ENCODE results near the gene LACTB.

The LACTB gene

DNA sequence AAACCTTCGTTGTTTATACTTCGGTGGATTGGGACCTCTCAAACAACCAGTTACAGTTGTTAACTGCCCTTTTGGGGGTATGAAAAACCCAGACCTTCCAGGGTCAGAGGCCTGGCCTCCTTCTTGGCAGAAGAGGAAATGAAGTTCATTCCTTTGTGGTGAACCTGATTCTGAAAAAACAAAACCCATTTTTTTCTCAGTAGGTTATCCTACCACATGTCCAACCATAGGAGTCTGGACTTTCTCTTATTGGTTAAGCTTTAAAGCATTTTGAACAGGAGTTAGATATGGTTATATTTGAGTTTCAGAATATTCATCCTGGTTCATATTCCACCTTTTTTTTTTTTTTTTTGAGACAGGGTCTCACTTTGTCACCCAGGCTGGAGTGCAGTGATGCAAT is 7.2 kb upstream of the LACTB start:
- Histone ChIP-seq H2BK15ac (ENCODE audit: low read length) (no peak overlapping the region), H3K23ac (ENCODE audit: low read depth, low read length, poor library complexity) (no peak overlapping the region), H2BK120ac (ENCODE audit: low read depth, low read length) (no peak overlapping the region), H3K27me3 (ENCODE audit: control insufficient read depth in 3 of 3, insufficient read depth in 3 of 3, low read depth in 1 of 3, low read length in 3 of 3) (peaks cover 0 to 9% (median 0%) of the 10 kb centered on the region in 3 experiments), H4K91ac (ENCODE audit: low read depth, low read length, poor library complexity) (no peak overlapping the region), H3K4me3 (ENCODE audit: low read length in 2 of 2) (no peak overlapping the region), H3K4me2 (ENCODE audit: insufficient read depth, low read length, poor library complexity, severe bottlenecking) (no peak overlapping the region), H3K4me1 (ENCODE audit: control insufficient read depth in 2 of 2, insufficient read depth in 1 of 2, low read depth in 1 of 2, low read length in 2 of 2) (peaks cover 0 to 3% of the 10 kb centered on the region in 2 donors), H3K79me1 (ENCODE audit: low read depth, low read length) (no peaks in the 10 kb centered on the region), H2AK5ac (ENCODE audit: low read depth, low read length) (no peak overlapping the region), H3K18ac (ENCODE audit: low read length) (no peak overlapping the region), H3K9ac (ENCODE audit: low read depth, low read length, poor library complexity) (no peak overlapping the region), H3K14ac (ENCODE audit: low read length) (no peak overlapping the region), H3K4ac (ENCODE audit: low read length) (no peak overlapping the region), H3K36me3 (replicated peaks in 1 of 2; ENCODE audit: control insufficient read depth in 2 of 2, insufficient read depth in 2 of 2, low read length in 2 of 2) (no peaks in the 10 kb centered on the region), H3K9me3 (replicated peaks in 1 of 2; ENCODE audit: control insufficient read depth in 2 of 2, insufficient read depth in 1 of 2, low read depth in 1 of 2, low read length in 2 of 2) (peaks cover 0 to 1% of the 10 kb centered on the region in 2 donors), H3K27ac (replicated peaks; ENCODE audit: low read length) (no peak overlapping the region), H4K8ac (ENCODE audit: low read depth, low read length) (no peak overlapping the region), H2AFZ (ENCODE audit: low read length) (no peak overlapping the region), H2BK5ac (ENCODE audit: low read length) (no peak overlapping the region), H2BK12ac (ENCODE audit: low read length) (no peak overlapping the region)
- no peak for DNase-seq (ENCODE audit: low spot score)
- WGBS, 2 donors (ENCODE audit: extremely low coverage in 2 of 2, insufficient read length in 2 of 2, insufficient replicate concordance in 1 of 2), result no CpG with 5 or more reads among the region's 2 CpGs

DNA sequence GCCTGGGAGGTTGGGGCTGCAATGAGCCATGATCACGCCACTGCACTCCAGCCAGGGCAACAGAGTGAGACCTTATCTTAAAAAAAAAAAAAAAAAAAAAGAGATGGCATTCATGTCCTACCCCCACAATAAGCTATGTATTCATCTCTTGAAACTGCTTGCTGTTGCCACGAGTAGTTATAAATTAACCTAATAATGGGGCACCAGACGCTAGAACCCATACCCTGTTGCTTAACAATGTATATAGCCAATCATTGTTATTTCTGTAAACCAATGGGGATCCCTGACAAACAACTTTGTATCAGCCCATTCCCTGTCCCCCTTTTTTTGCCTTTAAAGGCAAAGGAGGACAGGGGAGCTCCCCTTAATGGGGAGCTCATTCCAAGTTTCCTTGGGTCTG is 2.8 kb upstream of the LACTB start:
- H3K9ac ChIP-seq (ENCODE audit: low read depth, low read length, poor library complexity), result no peak overlapping the region
- H4K8ac ChIP-seq (ENCODE audit: low read depth, low read length), result no peak overlapping the region
- H2AFZ ChIP-seq (ENCODE audit: low read length), result no peak overlapping the region
- no peak overlapping the region for H2AK5ac ChIP-seq (ENCODE audit: low read depth, low read length)
- H3K14ac ChIP-seq (ENCODE audit: low read length), result no peak overlapping the region
- no peak overlapping the region for H2BK5ac ChIP-seq (ENCODE audit: low read length)
- DNase-seq (ENCODE audit: low spot score), result no peak
- H3K36me3 ChIP-seq (replicated peaks in 1 of 2; ENCODE audit: control insufficient read depth in 2 of 2, insufficient read depth in 2 of 2, low read length in 2 of 2), result no peaks in the 10 kb centered on the region
- no CpG with 5 or more reads among the region's 3 CpGs for WGBS, 2 donors (ENCODE audit: extremely low coverage in 2 of 2, insufficient read length in 2 of 2, insufficient replicate concordance in 1 of 2)
- no peak overlapping the region for H3K18ac ChIP-seq (ENCODE audit: low read length)
- no peak overlapping the region for H3K23ac ChIP-seq (ENCODE audit: low read depth, low read length, poor library complexity)
- no peaks in the 10 kb centered on the region for H3K27me3 ChIP-seq (ENCODE audit: control insufficient read depth in 3 of 3, insufficient read depth in 3 of 3, low read depth in 1 of 3, low read length in 3 of 3)
- no peak overlapping the region for H2BK15ac ChIP-seq (ENCODE audit: low read length)
- no peak overlapping the region for H4K91ac ChIP-seq (ENCODE audit: low read depth, low read length, poor library complexity)
- no peak overlapping the region for H2BK12ac ChIP-seq (ENCODE audit: low read length)
- no peak overlapping the region for H3K4ac ChIP-seq (ENCODE audit: low read length)
- peaks cover 2 to 5% of the 10 kb centered on the region in 2 donors for H3K4me1 ChIP-seq (ENCODE audit: control insufficient read depth in 2 of 2, insufficient read depth in 1 of 2, low read depth in 1 of 2, low read length in 2 of 2)
- no peak overlapping the region for H3K4me3 ChIP-seq (ENCODE audit: low read length in 2 of 2)
- no peak overlapping the region for H3K4me2 ChIP-seq (ENCODE audit: insufficient read depth, low read length, poor library complexity, severe bottlenecking)
- H3K27ac ChIP-seq (replicated peaks; ENCODE audit: low read length), result no peak overlapping the region
- peaks cover 0 to 3% of the 10 kb centered on the region in 2 donors for H3K9me3 ChIP-seq (replicated peaks in 1 of 2; ENCODE audit: control insufficient read depth in 2 of 2, insufficient read depth in 1 of 2, low read depth in 1 of 2, low read length in 2 of 2)
- peaks cover 3% of the 10 kb centered on the region for H3K79me1 ChIP-seq (ENCODE audit: low read depth, low read length)
- H2BK120ac ChIP-seq (ENCODE audit: low read depth, low read length), result no peak overlapping the region

- no peak overlapping the region for H2BK120ac ChIP-seq (ENCODE audit: low read depth, low read length)
- no peak overlapping the region for H3K14ac ChIP-seq (ENCODE audit: low read length)
- peak overlapping the region; percentile 63 for H3K27ac ChIP-seq (replicated peaks; ENCODE audit: low read length)
- H4K8ac ChIP-seq (ENCODE audit: low read depth, low read length), result no peak overlapping the region
- no peaks in the 10 kb centered on the region for H3K27me3 ChIP-seq (ENCODE audit: control insufficient read depth in 3 of 3, insufficient read depth in 3 of 3, low read depth in 1 of 3, low read length in 3 of 3)
- H2BK5ac ChIP-seq (ENCODE audit: low read length), result no peak overlapping the region
- no peak overlapping the region for H3K4ac ChIP-seq (ENCODE audit: low read length)
- peak overlapping the region; percentile 92 for H2AFZ ChIP-seq (ENCODE audit: low read length)
- peak; percentile 73 for DNase-seq (ENCODE audit: low spot score)
- WGBS, 2 donors (ENCODE audit: extremely low coverage in 2 of 2, insufficient read length in 2 of 2, insufficient replicate concordance in 1 of 2), result no CpG with 5 or more reads among the region's 59 CpGs
- H3K9ac ChIP-seq (ENCODE audit: low read depth, low read length, poor library complexity), result peak overlapping the region; percentile 77
- H2AK5ac ChIP-seq (ENCODE audit: low read depth, low read length), result peak overlapping the region; percentile 28
- no peak overlapping the region for H2BK12ac ChIP-seq (ENCODE audit: low read length)
- H3K79me1 ChIP-seq (ENCODE audit: low read depth, low read length), result peaks cover 3% of the 10 kb centered on the region
- no peak overlapping the region for H2BK15ac ChIP-seq (ENCODE audit: low read length)
- H3K4me1 ChIP-seq (ENCODE audit: control insufficient read depth in 2 of 2, insufficient read depth in 1 of 2, low read depth in 1 of 2, low read length in 2 of 2), result peaks cover 2 to 4% of the 10 kb centered on the region in 2 donors
- peaks cover 0 to 4% of the 10 kb centered on the region in 2 donors for H3K36me3 ChIP-seq (replicated peaks in 1 of 2; ENCODE audit: control insufficient read depth in 2 of 2, insufficient read depth in 2 of 2, low read length in 2 of 2)
- H3K18ac ChIP-seq (ENCODE audit: low read length), result peak overlapping the region; percentile 48
- peak overlapping the region; percentile 85 for H3K23ac ChIP-seq (ENCODE audit: low read depth, low read length, poor library complexity)
- peak overlapping the region; percentile 77 for H3K4me2 ChIP-seq (ENCODE audit: insufficient read depth, low read length, poor library complexity, severe bottlenecking)
- peak overlapping the region; percentile 85 to 94 for H3K4me3 ChIP-seq (ENCODE audit: low read length in 2 of 2)
- peaks cover 0 to 3% of the 10 kb centered on the region in 2 donors for H3K9me3 ChIP-seq (replicated peaks in 1 of 2; ENCODE audit: control insufficient read depth in 2 of 2, insufficient read depth in 1 of 2, low read depth in 1 of 2, low read length in 2 of 2)
- H4K91ac ChIP-seq (ENCODE audit: low read depth, low read length, poor library complexity), result no peak overlapping the region
Observed at GRCh38 chr15:63122002-63122875, 578 bp downstream of the LACTB start.

- H2BK5ac ChIP-seq (ENCODE audit: low read length), result no peak overlapping the region
- no peak overlapping the region for H2AK5ac ChIP-seq (ENCODE audit: low read depth, low read length)
- DNase-seq (ENCODE audit: low spot score), result no peak
- peaks cover 0 to 1% of the 10 kb centered on the region in 2 donors for H3K9me3 ChIP-seq (replicated peaks in 1 of 2; ENCODE audit: control insufficient read depth in 2 of 2, insufficient read depth in 1 of 2, low read depth in 1 of 2, low read length in 2 of 2)
- no peak overlapping the region for H3K9ac ChIP-seq (ENCODE audit: low read depth, low read length, poor library complexity)
- H3K4ac ChIP-seq (ENCODE audit: low read length), result no peak overlapping the region
- no peak overlapping the region for H4K8ac ChIP-seq (ENCODE audit: low read depth, low read length)
- peaks cover 3% of the 10 kb centered on the region for H3K79me1 ChIP-seq (ENCODE audit: low read depth, low read length)
- H3K23ac ChIP-seq (ENCODE audit: low read depth, low read length, poor library complexity), result no peak overlapping the region
- H3K4me3 ChIP-seq (ENCODE audit: low read length in 2 of 2), result no peak overlapping the region
- no peaks in the 10 kb centered on the region for H3K27me3 ChIP-seq (ENCODE audit: control insufficient read depth in 3 of 3, insufficient read depth in 3 of 3, low read depth in 1 of 3, low read length in 3 of 3)
- H4K91ac ChIP-seq (ENCODE audit: low read depth, low read length, poor library complexity), result no peak overlapping the region
- no peak overlapping the region for H2BK15ac ChIP-seq (ENCODE audit: low read length)
- H2AFZ ChIP-seq (ENCODE audit: low read length), result no peak overlapping the region
- no peak overlapping the region for H3K4me2 ChIP-seq (ENCODE audit: insufficient read depth, low read length, poor library complexity, severe bottlenecking)
- peaks cover 2 to 3% of the 10 kb centered on the region in 2 donors for H3K4me1 ChIP-seq (ENCODE audit: control insufficient read depth in 2 of 2, insufficient read depth in 1 of 2, low read depth in 1 of 2, low read length in 2 of 2)
- H3K27ac ChIP-seq (replicated peaks; ENCODE audit: low read length), result no peak overlapping the region
- WGBS, 2 donors (ENCODE audit: extremely low coverage in 2 of 2, insufficient read length in 2 of 2, insufficient replicate concordance in 1 of 2), result no CpG with 5 or more reads among the region's 9 CpGs
- H3K18ac ChIP-seq (ENCODE audit: low read length), result no peak overlapping the region
- no peak overlapping the region for H2BK12ac ChIP-seq (ENCODE audit: low read length)
- H2BK120ac ChIP-seq (ENCODE audit: low read depth, low read length), result no peak overlapping the region
- no peak overlapping the region for H3K14ac ChIP-seq (ENCODE audit: low read length)
- peaks cover 0 to 8% of the 10 kb centered on the region in 2 donors for H3K36me3 ChIP-seq (replicated peaks in 1 of 2; ENCODE audit: control insufficient read depth in 2 of 2, insufficient read depth in 2 of 2, low read length in 2 of 2)
Observed at GRCh38 chr15:63124506-63124905, 2.8 kb downstream of the LACTB start.

Data from neuronal stem cell (in vitro differentiated cells).